Activated naive CD4-positive, alpha-beta T cell treated with anti-CD3 and anti-CD28 coated beads, Interleukin-2, amount 10 ng/mL, durations not matched to agents 7 days and 5 days (primary cell): Measurements from ENCODE around the gene MCTP1.

Source experiments
- CTCF ChIA-PET: fragments of 350-600 bp; sonication (Branson Sonifier 250); formaldehyde crosslinking; loops from one replicate; lab custom pipeline; 2021; ENCODE audit warnings: antibody characterized with exemption; lab: Charles Lee
- DNase-seq: peaks from one replicate; pipeline ENCODE4 v3.0.0-alpha.2; 2020
- H3K27ac Mint-ChIP-seq: one replicate; pipeline ENCODE4 v1.8.0; 2021; ENCODE audit warnings: mild to moderate bottlenecking, moderate library complexity, mixed read lengths
- H3K27me3 Mint-ChIP-seq: one replicate; pipeline ENCODE4 v1.8.0; 2021; ENCODE audit warnings: mild to moderate bottlenecking, mixed read lengths
- H3K36me3 Mint-ChIP-seq: one replicate; pipeline ENCODE4 v1.8.0; 2021; ENCODE audit warnings: mixed read lengths
- H3K4me1 Mint-ChIP-seq: one replicate; pipeline ENCODE4 v1.8.0; 2021; ENCODE audit warnings: mixed read lengths
- H3K4me3 Mint-ChIP-seq: one replicate; pipeline ENCODE4 v1.8.0; 2021; ENCODE audit warnings: mild to moderate bottlenecking, moderate library complexity, mixed read lengths
- H3K9me3 Mint-ChIP-seq: one replicate; pipeline ENCODE4 v1.8.0; 2021; ENCODE audit warnings: mixed read lengths

The MCTP1 gene

GRCh38 chr5:95284572-95285408 is at the start of gene MCTP1:
TSS of gene MCTP1 (minus strand) at chr5:95285094.
- DNase-seq = peak; percentile 22
- Mint-ChIP-seq H3K9me3 (no peaks in the 10 kb centered on the region), H3K36me3 (no peaks in the 10 kb centered on the region), H3K4me3 (peak within 1 kb of the TSS; percentile 57), H3K27me3 (peaks cover 63% of the 10 kb centered on the region), H3K27ac (no peak within 1 kb of the TSS), H3K4me1 (peaks cover 12% of the 10 kb centered on the region)
- CTCF ChIA-PET = interaction anchor here (0.6 to 1.6 kb wide), 2 partner anchors 157 to 761 kb away, joined by 3 read pairs; no protein-coding TSS in a partner anchor

DNA sequence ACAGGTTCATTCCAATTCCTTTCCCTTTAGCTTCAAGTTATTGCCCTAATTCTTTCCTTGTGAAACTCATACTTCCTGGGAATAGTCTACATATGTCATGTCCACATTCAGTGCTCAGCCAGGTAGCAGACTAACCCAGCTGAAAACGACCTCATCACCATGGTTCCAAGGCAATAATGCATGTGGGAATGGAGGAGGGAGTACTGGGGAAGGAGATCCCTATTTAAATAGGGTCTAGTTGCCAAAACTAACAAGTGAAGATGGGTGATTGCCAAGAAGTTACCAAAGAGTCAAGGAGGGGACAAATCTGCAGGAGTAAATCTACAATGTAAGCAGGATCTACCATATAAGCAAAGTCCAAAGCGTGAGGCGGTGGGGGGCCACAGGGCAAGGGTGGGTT is 47.3 kb upstream of the MCTP1 start:
- DNase-seq = no peak
- no peaks in the 10 kb centered on the region for H3K36me3 Mint-ChIP-seq
- H3K27me3 Mint-ChIP-seq = peaks cover 7% of the 10 kb centered on the region
- H3K4me3 Mint-ChIP-seq = no peak overlapping the region
- no peak overlapping the region for H3K27ac Mint-ChIP-seq
- CTCF ChIA-PET = no interaction called here
- no peaks in the 10 kb centered on the region for H3K9me3 Mint-ChIP-seq
- no peaks in the 10 kb centered on the region for H3K4me1 Mint-ChIP-seq

DNA sequence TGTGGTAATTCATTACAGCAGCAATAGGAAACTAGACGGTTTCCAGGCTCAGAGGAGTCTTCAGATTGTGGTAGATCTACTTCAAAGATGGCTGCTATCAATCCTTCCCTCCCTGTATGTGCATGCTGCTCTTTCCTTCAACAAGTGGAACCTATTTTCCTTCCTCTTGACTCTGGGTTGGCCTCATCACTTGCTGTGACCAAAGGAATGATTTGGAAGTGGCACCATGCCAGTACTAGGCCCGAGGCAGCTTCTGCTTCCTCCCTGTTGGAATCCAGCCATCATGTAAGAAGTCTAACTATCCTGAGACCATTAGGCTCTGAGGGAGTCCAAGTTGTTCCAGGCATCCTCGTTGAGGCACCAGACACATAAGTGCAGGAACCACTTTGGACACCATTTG is 46.5 kb upstream of the MCTP1 start:
- H3K27ac Mint-ChIP-seq = no peak overlapping the region
- no peaks in the 10 kb centered on the region for H3K9me3 Mint-ChIP-seq
- H3K36me3 Mint-ChIP-seq = no peaks in the 10 kb centered on the region
- H3K27me3 Mint-ChIP-seq = peaks cover 7% of the 10 kb centered on the region
- H3K4me1 Mint-ChIP-seq = no peaks in the 10 kb centered on the region
- no peak for DNase-seq
- CTCF ChIA-PET = no interaction called here
- no peak overlapping the region for H3K4me3 Mint-ChIP-seq

- H3K27ac Mint-ChIP-seq = no peak overlapping the region
- H3K4me3 Mint-ChIP-seq = no peak overlapping the region
- no peaks in the 10 kb centered on the region for H3K36me3 Mint-ChIP-seq
- H3K4me1 Mint-ChIP-seq = no peaks in the 10 kb centered on the region
- no peaks in the 10 kb centered on the region for H3K27me3 Mint-ChIP-seq
- no peaks in the 10 kb centered on the region for H3K9me3 Mint-ChIP-seq
- DNase-seq = no peak
- CTCF ChIA-PET = no interaction called here
Measured at GRCh38 chr5:95327211-95327610, 42.3 kb upstream of the MCTP1 start.

- DNase-seq = no peak
- CTCF ChIA-PET = no interaction called here
- H3K9me3 Mint-ChIP-seq = peaks cover 3% of the 10 kb centered on the region
- no peaks in the 10 kb centered on the region for H3K4me1 Mint-ChIP-seq
- no peak overlapping the region for H3K4me3 Mint-ChIP-seq
- no peaks in the 10 kb centered on the region for H3K27me3 Mint-ChIP-seq
- H3K36me3 Mint-ChIP-seq = no peaks in the 10 kb centered on the region
- H3K27ac Mint-ChIP-seq = no peak overlapping the region
Measured at GRCh38 chr5:95317687-95318086, 32.8 kb upstream of the MCTP1 start.

GRCh38 chr5:95317085-95317484 is 32.2 kb upstream of the MCTP1 start:
- CTCF ChIA-PET = no interaction called here
- H3K27ac Mint-ChIP-seq = no peak overlapping the region
- no peak for DNase-seq
- no peaks in the 10 kb centered on the region for H3K36me3 Mint-ChIP-seq
- no peak overlapping the region for H3K4me3 Mint-ChIP-seq
- H3K4me1 Mint-ChIP-seq = no peaks in the 10 kb centered on the region
- peaks cover 3% of the 10 kb centered on the region for H3K9me3 Mint-ChIP-seq
- no peaks in the 10 kb centered on the region for H3K27me3 Mint-ChIP-seq

GRCh38 chr5:95304711-95305110 is 19.8 kb upstream of the MCTP1 start:
- CTCF ChIA-PET = no interaction called here
- H3K36me3 Mint-ChIP-seq = no peaks in the 10 kb centered on the region
- H3K27me3 Mint-ChIP-seq = no peaks in the 10 kb centered on the region
- no peak overlapping the region for H3K4me3 Mint-ChIP-seq
- H3K4me1 Mint-ChIP-seq = no peaks in the 10 kb centered on the region
- DNase-seq = no peak
- no peak overlapping the region for H3K27ac Mint-ChIP-seq
- no peaks in the 10 kb centered on the region for H3K9me3 Mint-ChIP-seq

- DNase-seq = no peak
- Mint-ChIP-seq H3K4me3 (no peak overlapping the region), H3K27ac (no peak overlapping the region), H3K9me3 (no peaks in the 10 kb centered on the region), H3K27me3 (peaks cover 6% of the 10 kb centered on the region), H3K36me3 (no peaks in the 10 kb centered on the region), H3K4me1 (no peaks in the 10 kb centered on the region)
- CTCF ChIA-PET = no interaction called here
Measured at GRCh38 chr5:95298651-95299050, 13.8 kb upstream of the MCTP1 start.

- Mint-ChIP-seq H3K36me3 (no peaks in the 10 kb centered on the region), H3K9me3 (no peaks in the 10 kb centered on the region), H3K27me3 (peaks cover 10% of the 10 kb centered on the region), H3K4me1 (no peaks in the 10 kb centered on the region), H3K4me3 (no peak overlapping the region), H3K27ac (no peak overlapping the region)
- no peak for DNase-seq
- CTCF ChIA-PET = no interaction called here
Measured at GRCh38 chr5:95296291-95296690, 11.4 kb upstream of the MCTP1 start.

- Mint-ChIP-seq H3K4me1 (peaks cover 12% of the 10 kb centered on the region), H3K36me3 (no peaks in the 10 kb centered on the region), H3K4me3 (peak overlapping the region; percentile 57), H3K27me3 (peaks cover 63% of the 10 kb centered on the region), H3K27ac (no peak overlapping the region), H3K9me3 (no peaks in the 10 kb centered on the region)
- DNase-seq = no peak
- CTCF ChIA-PET = interaction anchor here (0.6 to 1.6 kb wide), 2 partner anchors 156 to 761 kb away, joined by 3 read pairs; no protein-coding TSS in a partner anchor
Measured at GRCh38 chr5:95285409-95285755, 488 bp upstream of the MCTP1 start.

DNA sequence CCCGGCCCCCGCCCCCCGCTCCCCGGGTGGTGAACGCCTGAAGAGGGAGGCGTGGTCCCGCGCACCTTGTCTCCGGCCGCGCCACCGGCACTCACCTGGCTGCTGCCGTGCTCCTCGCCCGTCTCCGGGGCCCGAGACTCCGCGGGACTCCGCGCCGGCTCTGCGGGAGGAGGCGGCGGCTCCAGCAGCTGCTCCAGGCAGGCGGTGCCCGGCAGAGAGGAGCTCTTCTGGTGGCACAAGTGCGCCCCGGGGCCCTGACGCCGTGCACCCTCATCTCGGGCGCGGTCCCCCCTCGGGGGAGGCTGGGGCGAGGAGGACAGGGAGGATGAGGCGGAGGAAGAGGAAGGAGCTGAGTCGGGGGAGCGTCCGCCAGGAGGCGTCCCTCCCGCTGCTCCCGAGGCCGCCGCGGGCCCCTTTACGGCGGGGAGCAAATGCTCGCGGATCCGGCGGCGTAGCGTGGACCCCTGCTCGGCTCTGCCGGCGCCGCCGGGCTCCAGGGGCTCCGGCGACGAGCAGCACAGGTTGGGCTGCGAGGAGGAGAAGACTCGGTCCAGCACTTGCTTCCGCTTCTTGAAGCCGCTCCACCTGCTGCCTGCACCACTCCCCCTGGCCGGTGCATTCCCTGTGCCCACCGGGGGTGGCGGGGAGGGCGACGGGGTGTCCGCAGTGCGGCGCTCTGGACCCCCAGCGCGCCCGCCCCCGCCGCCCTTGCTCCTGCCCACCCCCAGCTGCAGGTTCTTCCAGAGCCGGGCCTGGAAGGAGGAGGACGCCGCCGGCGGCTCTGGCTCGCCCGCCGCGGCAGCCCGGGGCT is 928 bp downstream of the MCTP1 start:
- Mint-ChIP-seq H3K27ac (no peak overlapping the region), H3K4me1 (peaks cover 12% of the 10 kb centered on the region), H3K27me3 (peaks cover 63% of the 10 kb centered on the region), H3K36me3 (no peaks in the 10 kb centered on the region), H3K4me3 (peak overlapping the region; percentile 44), H3K9me3 (no peaks in the 10 kb centered on the region)
- peak; percentile 39 for DNase-seq
- CTCF ChIA-PET = interaction anchor here (1.1 kb wide), 1 partner anchor 35 kb away, joined by 3 read pairs; no protein-coding TSS in a partner anchor

DNA sequence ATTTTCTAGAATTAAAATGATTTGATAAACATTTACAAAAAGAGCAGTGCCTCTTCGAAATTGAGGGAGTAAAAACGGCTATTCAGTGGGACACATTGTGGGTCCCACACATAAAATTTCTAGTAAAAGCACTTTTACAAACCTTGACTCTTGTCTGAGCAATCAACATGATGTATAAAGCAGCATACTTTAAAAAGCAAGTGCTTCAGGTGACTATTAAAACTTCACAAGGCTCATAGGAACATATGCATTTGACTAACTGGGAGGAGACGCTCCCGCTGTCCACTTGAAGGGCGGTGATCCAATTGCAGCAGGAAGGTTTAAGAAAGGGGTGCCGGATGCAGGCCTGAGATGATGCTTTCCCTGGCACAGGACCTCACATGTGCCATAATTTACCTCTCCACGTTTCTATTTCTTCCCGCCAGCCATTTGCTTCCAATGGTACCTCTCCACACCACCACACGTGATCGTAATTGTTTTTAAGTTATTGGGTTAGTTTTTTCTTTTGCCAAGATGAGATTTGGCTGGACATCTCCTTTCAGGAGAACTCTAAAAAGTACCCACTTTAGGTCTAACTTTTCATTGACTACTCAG is 1.8 kb downstream of the MCTP1 start:
- CTCF ChIA-PET = interaction anchor here (1.1 kb wide), 1 partner anchor 35 kb away, joined by 3 read pairs; no protein-coding TSS in a partner anchor
- no peak for DNase-seq
- H3K4me1 Mint-ChIP-seq = peaks cover 12% of the 10 kb centered on the region

DNA sequence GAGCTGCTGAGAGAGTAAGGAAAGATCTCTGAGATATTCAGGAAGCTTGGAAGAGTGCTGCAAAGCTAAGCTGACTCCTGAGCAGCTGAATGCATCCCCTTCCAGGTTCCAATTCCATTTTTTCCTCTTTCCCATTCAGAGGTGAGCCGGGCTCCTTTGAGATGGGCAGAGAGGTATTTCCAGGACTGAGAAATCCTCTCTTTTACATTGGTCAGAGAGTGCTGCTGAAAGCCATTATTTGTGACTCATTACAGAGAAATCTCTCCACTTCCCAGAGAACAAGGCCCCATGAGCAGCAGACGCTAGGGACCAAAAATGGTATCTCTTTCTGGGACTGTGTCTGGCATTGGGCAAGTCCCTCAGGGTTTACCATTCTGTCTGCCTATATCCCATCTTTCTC is 3.7 kb downstream of the MCTP1 start:
- no peak for DNase-seq
- peaks cover 55% of the 10 kb centered on the region for H3K27me3 Mint-ChIP-seq
- H3K4me3 Mint-ChIP-seq = no peak overlapping the region
- H3K4me1 Mint-ChIP-seq = peaks cover 12% of the 10 kb centered on the region
- H3K36me3 Mint-ChIP-seq = no peaks in the 10 kb centered on the region
- no peaks in the 10 kb centered on the region for H3K9me3 Mint-ChIP-seq
- CTCF ChIA-PET = no interaction called here
- H3K27ac Mint-ChIP-seq = no peak overlapping the region

More for the DNA sequence above, 1.8 kb downstream of the MCTP1 start:
- Mint-ChIP-seq H3K9me3 (no peaks in the 10 kb centered on the region), H3K27me3 (peaks cover 63% of the 10 kb centered on the region), H3K4me3 (peak overlapping the region; percentile 52), H3K36me3 (no peaks in the 10 kb centered on the region), H3K27ac (no peak overlapping the region)

GRCh38 chr5:95280401-95281095 is 4.3 kb downstream of the MCTP1 start:
- H3K27me3 Mint-ChIP-seq = peaks cover 49% of the 10 kb centered on the region
- no peak overlapping the region for H3K27ac Mint-ChIP-seq
- H3K9me3 Mint-ChIP-seq = no peaks in the 10 kb centered on the region
- no peak for DNase-seq
- H3K36me3 Mint-ChIP-seq = no peaks in the 10 kb centered on the region
- no peak overlapping the region for H3K4me3 Mint-ChIP-seq
- CTCF ChIA-PET = no interaction called here
- H3K4me1 Mint-ChIP-seq = peaks cover 11% of the 10 kb centered on the region
